HEK293 (cell line): ENCODE measurements around the gene SOX6.

Experiments
- CTCF ChIP-seq: fragments of 450-650 bp; formaldehyde crosslinking; IDR thresholded peaks from 2 replicates; pipeline ENCODE4 v1.5.1; 2016; ENCODE audit warnings: missing biosample characterization, missing genetic modification characterization
- ZBTB1 ChIP-seq: fragments of 450-650 bp; formaldehyde crosslinking; IDR thresholded peaks from 2 replicates; pipeline ENCODE4 v1.5.1; 2016; ENCODE audit warnings: missing biosample characterization, missing genetic modification characterization
- ZBTB11 ChIP-seq: fragments of 450-650 bp; formaldehyde crosslinking; conservative IDR thresholded peaks from 2 replicates; pipeline ENCODE4 v1.5.1; 2016; ENCODE audit warnings: low read depth, missing biosample characterization, missing genetic modification characterization
- ZNF121 ChIP-seq: fragments of 450-650 bp; formaldehyde crosslinking; IDR thresholded peaks from 2 replicates; pipeline ENCODE4 v1.5.1; 2016; ENCODE audit warnings: missing biosample characterization, missing genetic modification characterization
- ZNF174 ChIP-seq: fragments of 450-650 bp; formaldehyde crosslinking; IDR thresholded peaks from 2 replicates; pipeline ENCODE4 v1.5.0; 2017; ENCODE audit warnings: missing biosample characterization, mild to moderate bottlenecking, missing genetic modification characterization
- ZNF184 ChIP-seq: fragments of 450-650 bp; IDR thresholded peaks from 2 replicates; pipeline ENCODE4 v1.5.1; 2018; ENCODE audit warnings: missing biosample characterization, mild to moderate bottlenecking, missing genetic modification characterization
- ZNF501 ChIP-seq: fragments of 450-650 bp; formaldehyde crosslinking; IDR thresholded peaks from 2 replicates; pipeline ENCODE4 v1.5.1; 2016; ENCODE audit warnings: missing biosample characterization, missing genetic modification characterization
- ZNF621 ChIP-seq: fragments of 450-650 bp; formaldehyde crosslinking; IDR thresholded peaks from 2 replicates; pipeline ENCODE4 v1.5.1; 2017; ENCODE audit warnings: missing biosample characterization, missing genetic modification characterization
- ZNF654 ChIP-seq: fragments of 450-650 bp; formaldehyde crosslinking; IDR thresholded peaks from 2 replicates; pipeline ENCODE4 v1.5.1; 2016; ENCODE audit warnings: low read depth, missing biosample characterization, missing genetic modification characterization
- ZNF830 ChIP-seq: fragments of 450-650 bp; IDR thresholded peaks from 2 replicates; pipeline ENCODE4 v1.5.0; 2018; ENCODE audit warnings: missing biosample characterization, missing genetic modification characterization, low read depth, mild to moderate bottlenecking, moderate library complexity
- TF ChIP-seq, protein P1 (sequence below): fragments of 450-650 bp; formaldehyde crosslinking; IDR thresholded peaks from 2 replicates; pipeline ENCODE4 v1.5.1; 2016; ENCODE audit warnings: missing biosample characterization, missing genetic modification characterization

DNA sequence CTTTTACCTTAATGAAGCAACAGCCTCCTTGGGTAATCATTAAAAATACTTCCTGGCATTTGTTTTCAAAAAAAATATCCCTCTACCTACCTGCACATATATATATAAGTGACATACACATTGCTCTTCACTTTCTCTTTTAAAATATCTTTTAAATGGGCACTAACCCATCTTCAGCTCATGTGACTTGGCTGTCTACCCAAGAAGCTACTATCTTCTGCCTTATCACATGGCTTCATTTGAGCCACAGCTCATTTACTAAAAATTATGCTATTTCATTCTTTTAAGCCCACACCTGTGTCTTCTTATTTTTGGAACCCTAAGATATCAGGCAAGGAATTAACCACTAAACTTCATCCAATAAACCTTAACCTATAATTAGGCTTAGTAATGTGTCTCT lies 37.0 kb upstream of the SOX6 start:
- no peak for TF ChIP-seq ZNF184
- TF ChIP-seq ZNF621 (tag by site-specific recombination): no peak
- no peak for TF ChIP-seq CTCF (tag by site-specific recombination)
- TF ChIP-seq ZNF121 (tag by site-specific recombination): no peak
- TF ChIP-seq, protein P1, sequence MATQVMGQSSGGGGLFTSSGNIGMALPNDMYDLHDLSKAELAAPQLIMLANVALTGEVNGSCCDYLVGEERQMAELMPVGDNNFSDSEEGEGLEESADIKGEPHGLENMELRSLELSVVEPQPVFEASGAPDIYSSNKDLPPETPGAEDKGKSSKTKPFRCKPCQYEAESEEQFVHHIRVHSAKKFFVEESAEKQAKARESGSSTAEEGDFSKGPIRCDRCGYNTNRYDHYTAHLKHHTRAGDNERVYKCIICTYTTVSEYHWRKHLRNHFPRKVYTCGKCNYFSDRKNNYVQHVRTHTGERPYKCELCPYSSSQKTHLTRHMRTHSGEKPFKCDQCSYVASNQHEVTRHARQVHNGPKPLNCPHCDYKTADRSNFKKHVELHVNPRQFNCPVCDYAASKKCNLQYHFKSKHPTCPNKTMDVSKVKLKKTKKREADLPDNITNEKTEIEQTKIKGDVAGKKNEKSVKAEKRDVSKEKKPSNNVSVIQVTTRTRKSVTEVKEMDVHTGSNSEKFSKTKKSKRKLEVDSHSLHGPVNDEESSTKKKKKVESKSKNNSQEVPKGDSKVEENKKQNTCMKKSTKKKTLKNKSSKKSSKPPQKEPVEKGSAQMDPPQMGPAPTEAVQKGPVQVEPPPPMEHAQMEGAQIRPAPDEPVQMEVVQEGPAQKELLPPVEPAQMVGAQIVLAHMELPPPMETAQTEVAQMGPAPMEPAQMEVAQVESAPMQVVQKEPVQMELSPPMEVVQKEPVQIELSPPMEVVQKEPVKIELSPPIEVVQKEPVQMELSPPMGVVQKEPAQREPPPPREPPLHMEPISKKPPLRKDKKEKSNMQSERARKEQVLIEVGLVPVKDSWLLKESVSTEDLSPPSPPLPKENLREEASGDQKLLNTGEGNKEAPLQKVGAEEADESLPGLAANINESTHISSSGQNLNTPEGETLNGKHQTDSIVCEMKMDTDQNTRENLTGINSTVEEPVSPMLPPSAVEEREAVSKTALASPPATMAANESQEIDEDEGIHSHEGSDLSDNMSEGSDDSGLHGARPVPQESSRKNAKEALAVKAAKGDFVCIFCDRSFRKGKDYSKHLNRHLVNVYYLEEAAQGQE (tag by site-specific recombination): no peak
- TF ChIP-seq ZBTB1 (tag by site-specific recombination): no peak
- TF ChIP-seq ZNF501 (tag by site-specific recombination): no peak
- TF ChIP-seq ZNF830: no peak
- TF ChIP-seq ZNF654: no peak
- TF ChIP-seq ZNF174 (tag by site-specific recombination): no peak
- TF ChIP-seq ZBTB11 (tag by site-specific recombination): no peak
